GM19463 (cell line): ENCODE results near the gene SDK2.

Source experiments
- ATAC-seq: cut with Tn5 transposase; IDR thresholded peaks from one replicate; pipeline ENCODE4 v1.9.1; 2021; ENCODE audit warnings: mild to moderate bottlenecking, moderate library complexity; ENCODE audit not compliant: unreplicated experiment

SDK2 gene

GRCh38 chr17:73293031-73293430 is 351.2 kb downstream of the SDK2 start:
- no peak for ATAC-seq

DNA sequence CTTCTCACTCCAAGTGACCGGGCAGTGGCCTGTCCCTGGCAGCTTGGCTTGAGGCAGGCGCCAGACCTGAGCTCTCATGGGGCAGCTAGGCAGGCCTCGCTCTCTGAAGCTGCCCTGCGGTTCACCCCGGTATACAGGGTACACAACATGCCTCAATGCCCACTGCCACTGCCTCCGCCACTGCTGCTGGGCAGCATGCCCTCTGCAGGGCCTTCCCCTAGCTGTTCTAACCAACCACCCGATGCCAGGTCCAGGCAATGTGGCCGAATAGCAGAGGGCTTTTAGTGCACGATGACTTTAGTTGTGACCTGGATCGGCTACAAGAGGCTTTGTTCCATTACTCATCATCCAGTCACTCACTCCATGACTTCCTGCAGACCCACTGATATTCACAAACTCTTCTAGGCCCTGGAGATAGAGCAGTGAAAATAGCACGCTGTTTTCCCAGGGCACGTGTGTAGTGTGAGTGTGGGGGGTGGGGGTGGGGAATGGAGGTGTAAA is 352.2 kb downstream of the SDK2 start:
- ATAC-seq, result no peak

- ATAC-seq, result peak; percentile 93
These were observed 352.9 kb downstream of the SDK2 start for GRCh38 chr17:73291260-73291801.

DNA sequence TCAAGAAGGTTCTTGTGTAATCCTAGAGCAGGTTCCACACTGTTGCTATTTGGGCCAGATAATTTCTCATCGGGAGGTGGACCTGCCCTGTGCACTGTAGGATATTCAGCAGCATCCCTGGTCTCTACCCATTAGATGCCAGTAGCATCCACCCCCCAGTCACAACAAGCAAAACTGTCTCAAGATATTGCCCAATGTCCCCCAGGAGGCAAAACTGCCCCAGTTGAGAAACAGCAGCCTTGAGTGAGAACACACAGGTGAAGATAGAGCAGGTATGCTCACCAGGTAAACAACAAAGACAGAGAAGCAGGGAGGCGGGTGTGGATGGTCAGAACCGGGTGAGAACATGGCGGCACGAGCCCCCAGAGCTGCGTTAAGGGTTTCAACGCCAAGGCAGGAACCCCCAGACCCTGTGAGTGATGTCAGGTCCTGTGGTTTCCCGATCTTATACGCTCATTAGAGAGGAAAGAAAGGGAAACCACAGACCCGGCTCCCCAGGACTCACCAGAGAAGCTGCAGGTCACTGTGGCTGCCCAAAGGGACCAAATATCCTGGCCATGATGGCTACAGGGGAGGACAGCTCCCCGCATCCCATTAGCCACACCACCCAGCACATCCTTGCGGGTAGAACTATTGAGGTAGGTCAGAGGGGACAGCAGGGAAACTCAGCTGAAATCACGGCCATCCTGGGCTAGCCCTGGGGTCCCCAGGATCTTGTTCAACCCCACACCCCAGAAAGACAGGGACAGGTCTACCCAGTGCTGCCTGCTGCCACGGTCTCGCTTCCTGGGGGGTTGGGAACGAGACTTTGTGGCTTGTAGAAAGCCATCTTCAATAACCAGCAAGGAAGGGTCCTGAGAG is 353.6 kb downstream of the SDK2 start:
- peak; percentile 43 for ATAC-seq

- no peak for ATAC-seq
These were observed 354.5 kb downstream of the SDK2 start for GRCh38 chr17:73289549-73290254.

DNA sequence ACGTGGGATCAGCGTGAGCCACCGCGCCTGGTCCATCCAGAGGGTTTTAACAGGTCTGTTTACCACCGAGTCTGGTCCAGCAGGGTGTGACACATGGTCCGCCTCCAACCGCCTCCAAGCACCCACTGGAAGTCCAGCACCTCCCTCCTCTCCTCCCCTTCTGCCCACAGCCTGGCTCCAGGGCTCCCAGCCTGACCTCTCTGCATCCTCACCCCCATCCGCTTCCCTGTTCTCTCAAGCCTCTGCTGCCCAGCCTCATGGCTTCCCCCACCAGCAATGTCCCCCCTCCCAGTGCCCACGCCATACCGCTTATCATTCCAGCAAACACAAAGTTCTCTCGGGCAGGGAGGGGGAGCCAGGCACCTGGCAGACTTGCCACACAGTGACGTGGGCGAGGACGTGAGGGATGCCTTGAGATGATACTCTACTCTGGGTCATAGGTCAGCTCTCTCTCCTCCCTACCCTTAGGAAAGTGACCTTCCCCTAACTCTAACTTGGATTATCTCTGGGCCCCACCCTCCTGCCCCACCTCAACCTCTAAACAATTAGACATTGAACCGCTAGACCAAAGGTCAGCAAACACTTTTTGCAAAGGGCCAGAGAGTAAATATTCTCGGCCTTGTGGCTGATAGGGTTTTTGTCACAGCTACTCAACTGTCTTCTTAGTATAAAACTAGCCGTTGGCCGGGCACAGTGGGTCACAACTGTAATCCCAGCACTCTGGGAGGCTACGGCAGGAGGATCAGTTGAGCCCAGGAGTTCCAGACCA is 355.5 kb downstream of the SDK2 start:
- ATAC-seq, result no peak

DNA sequence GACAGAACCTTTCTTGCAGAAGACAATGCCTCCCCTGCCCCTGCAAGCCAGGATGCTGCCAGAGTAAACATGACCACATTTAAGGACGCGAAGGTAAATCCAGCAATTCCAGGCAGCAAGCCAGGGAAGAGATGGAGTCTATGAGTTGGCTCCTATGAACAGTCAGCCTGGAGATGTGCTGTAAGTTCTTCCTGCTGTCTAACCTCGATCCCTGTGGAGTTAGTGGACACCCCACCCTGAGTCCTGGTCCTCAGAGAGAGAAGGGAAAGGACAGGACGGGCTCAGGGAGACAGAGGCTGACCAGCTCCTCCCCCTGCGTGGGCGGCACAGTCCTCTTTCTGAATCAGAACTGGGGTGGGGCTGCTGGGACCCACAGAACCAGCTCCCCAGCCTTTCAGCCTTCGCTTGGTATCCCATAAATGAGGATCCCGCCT is 357.4 kb downstream of the SDK2 start:
- ATAC-seq, result no peak

DNA sequence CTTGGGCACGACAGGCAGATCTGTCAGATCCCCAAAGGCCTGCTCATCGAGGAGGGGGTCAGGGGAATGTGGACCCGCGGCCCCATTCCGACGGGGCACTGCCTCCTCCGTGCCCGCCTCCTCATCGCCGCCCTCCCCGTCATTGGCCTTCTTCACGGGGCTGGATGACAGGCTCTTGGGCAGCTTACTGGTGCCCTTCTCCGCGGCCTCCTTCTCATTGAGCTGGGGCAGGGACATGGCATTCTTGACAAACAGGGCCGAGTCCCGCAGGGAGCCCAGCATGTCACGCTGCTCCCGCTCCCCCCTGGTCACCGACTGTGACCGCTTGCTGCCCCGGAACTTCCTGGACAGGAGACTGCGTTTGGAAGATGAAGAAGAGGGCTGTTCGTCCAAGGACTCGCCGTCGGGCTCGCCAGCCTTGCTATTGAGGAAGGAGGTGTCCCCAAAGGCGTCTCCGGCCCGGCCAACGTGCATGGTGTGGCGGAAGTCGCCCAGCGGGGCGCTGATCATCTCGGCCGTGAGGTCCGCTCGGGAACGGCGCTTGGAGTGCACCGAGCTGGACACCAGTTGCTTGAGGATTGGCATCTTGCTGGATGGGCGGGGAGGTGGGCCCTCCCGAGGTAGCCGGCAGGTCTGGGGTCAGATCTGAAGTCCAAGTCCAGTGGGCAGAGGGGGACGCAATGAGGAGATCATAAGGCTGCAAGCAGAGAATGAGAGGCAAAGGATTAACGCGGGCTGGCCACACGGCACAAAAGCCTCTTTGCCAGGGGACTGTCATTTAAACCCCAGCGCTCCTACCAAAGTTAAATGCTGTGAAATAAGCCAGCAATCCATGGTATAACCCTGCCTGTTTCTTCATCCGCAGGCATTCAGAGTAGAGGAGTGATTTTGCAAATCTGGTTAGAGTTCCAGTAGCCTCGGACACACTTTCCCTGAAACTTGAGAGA is 358.1 kb downstream of the SDK2 start:
- no peak for ATAC-seq

DNA sequence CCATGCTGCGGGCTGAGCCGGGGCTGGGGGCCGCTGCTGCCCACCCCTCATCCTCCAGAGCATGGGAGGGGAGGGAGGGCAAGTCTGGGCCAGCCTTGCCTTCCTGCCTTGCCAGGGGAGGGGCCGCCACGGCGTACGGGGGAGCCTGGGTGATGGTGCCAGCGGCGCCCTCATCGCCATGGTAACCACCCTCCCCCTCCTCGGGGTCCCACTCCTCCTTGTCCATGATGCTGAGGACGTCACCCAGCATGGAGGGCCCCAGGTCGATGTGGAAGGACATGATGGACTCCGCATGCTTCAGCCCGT is 358.7 kb downstream of the SDK2 start:
- ATAC-seq, result no peak

GRCh38 chr17:73284906-73285602 is 359.2 kb downstream of the SDK2 start:
- ATAC-seq, result no peak
